GM19467 (cell line): ENCODE data around the gene FRZB.

Source experiments
- ATAC-seq: cut with Tn5 transposase; IDR thresholded peaks from one replicate; pipeline ENCODE4 v1.9.1; 2021; ENCODE audit warnings: mild to moderate bottlenecking, moderate library complexity; ENCODE audit not compliant: unreplicated experiment

FRZB gene

GRCh38 chr2:182804128-182804527 is 62.3 kb downstream of the FRZB start:
- no peak for ATAC-seq

- ATAC-seq: no peak
Observed at GRCh38 chr2:182798736-182799135, 67.7 kb downstream of the FRZB start.

- ATAC-seq: no peak
Observed at GRCh38 chr2:182792441-182792840, 74.0 kb downstream of the FRZB start.

- ATAC-seq: no peak
Observed at GRCh38 chr2:182784777-182785176, 81.7 kb downstream of the FRZB start.

GRCh38 chr2:182784058-182784706 is 82.3 kb downstream of the FRZB start:
- ATAC-seq: no peak
